ENCODE data around the gene FBXL7. TPM values are rescaled to one million over a fixed set of nuclear protein-coding genes. Genes with fewer than 3 reads are reported as not detected.

Gene FBXL7
- polyA plus RNA-seq, 3 donors, result not detected

DNA sequence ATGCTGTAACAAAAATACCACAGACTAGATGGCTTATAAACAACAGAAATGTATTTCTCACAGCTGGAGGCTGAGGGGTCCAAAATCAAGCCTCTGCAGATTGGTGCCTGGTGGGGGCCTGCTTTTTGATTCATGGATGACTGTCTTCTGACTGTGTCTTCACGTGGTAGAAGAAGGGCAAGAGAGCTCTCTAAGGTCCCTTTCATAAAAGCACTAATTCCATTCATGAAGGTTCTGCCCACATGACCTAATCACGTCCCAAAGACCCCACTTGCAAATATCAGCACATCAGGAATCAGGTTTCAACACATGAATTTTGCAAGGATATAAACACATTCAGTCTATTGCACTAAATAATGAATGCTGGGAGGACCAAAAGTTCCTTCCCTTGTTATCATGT, 401.2 kb downstream of the FBXL7 start:
- Histone ChIP-seq H3K36me3 (replicated peaks in 1 of 2; ENCODE audit: control insufficient read depth in 1 of 2, insufficient read depth in 2 of 2, low read length in 2 of 2) (no peaks in the 10 kb centered on the region), H4K20me1 (ENCODE audit: insufficient read depth, low read length) (no peaks in the 10 kb centered on the region), H3K9me3 (replicated peaks in 1 of 2; ENCODE audit: control insufficient read depth in 1 of 2, insufficient read depth in 1 of 2, low read length in 2 of 2) (peaks cover 18 to 35% of the 10 kb centered on the region in 2 donors), H3K4me1 (ENCODE audit: control insufficient read depth in 1 of 2, insufficient read depth in 2 of 2, low read length in 2 of 2) (no peaks in the 10 kb centered on the region), H3K27me3 (ENCODE audit: control insufficient read depth in 2 of 2, insufficient read depth in 2 of 2, low read length in 2 of 2) (no peaks in the 10 kb centered on the region), H3K4me3 (replicated peaks in 1 of 3; ENCODE audit: low read depth in 2 of 3, low read length in 3 of 3) (no peak overlapping the region), H3K9ac (ENCODE audit: insufficient read depth, low read length, poor library complexity, severe bottlenecking) (no peak overlapping the region), H3K79me2 (ENCODE audit: insufficient read depth, low read length) (no peaks in the 10 kb centered on the region), H2AFZ (ENCODE audit: insufficient read depth, low read depth, low read length, poor library complexity, severe bottlenecking) (no peak overlapping the region), H3K27ac (ENCODE audit: low read depth in 1 of 2, low read length in 2 of 2) (no peak overlapping the region), H3K4me2 (replicated peaks; ENCODE audit: extremely low read depth, low read length, poor library complexity, severe bottlenecking) (no peak overlapping the region)
- H3K4me1 Mint-ChIP-seq, result no peaks in the 10 kb centered on the region
- no peak overlapping the region for H3K4me3 Mint-ChIP-seq
- peaks cover 1 to 13% (median 7%) of the 10 kb centered on the region in 7 donors for H3K9me3 Mint-ChIP-seq
- TF ChIP-seq CTCF (IDR thresholded peaks at IDR 0.05), result no peak
- no peak for DNase-seq
- H3K36me3 Mint-ChIP-seq, result no peaks in the 10 kb centered on the region
- WGBS (ENCODE audit: insufficient coverage), result no CpG with 5 or more reads among the region's 2 CpGs
- no peak overlapping the region for H3K27ac Mint-ChIP-seq
- H3K27me3 Mint-ChIP-seq (ENCODE audit: low read depth in 3 of 3), result no peaks in the 10 kb centered on the region
- intact Hi-C loops (cut with micrococcal nuclease), result no loop called here

DNA sequence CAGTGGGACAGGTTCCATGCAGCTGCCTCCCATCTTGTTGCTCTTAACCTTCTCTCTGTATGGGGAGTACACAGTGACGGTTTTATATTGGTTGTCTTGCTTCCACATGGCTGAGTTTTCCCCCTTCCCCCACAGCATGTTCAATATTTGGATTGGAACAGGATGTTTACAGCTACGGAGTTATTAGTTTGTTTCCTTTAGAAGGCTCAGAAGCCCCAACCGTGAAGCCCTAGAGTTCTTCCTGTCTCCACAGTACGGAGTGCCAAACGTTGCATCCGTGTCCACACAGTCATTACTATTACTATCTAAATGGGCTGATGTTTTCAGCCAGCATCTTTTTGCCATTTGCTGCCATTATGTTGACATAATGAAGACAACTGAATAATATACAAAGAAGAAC, 402.1 kb downstream of the FBXL7 start:
- 20% methylated on average over 1 of the region's 6 CpGs for WGBS (ENCODE audit: insufficient coverage)
- no peaks in the 10 kb centered on the region for H3K4me1 Mint-ChIP-seq
- H3K27ac Mint-ChIP-seq, result no peak overlapping the region
- no peaks in the 10 kb centered on the region for H3K4me1 ChIP-seq (ENCODE audit: control insufficient read depth in 1 of 2, insufficient read depth in 2 of 2, low read length in 2 of 2)
- no peaks in the 10 kb centered on the region for H4K20me1 ChIP-seq (ENCODE audit: insufficient read depth, low read length)
- H3K79me2 ChIP-seq (ENCODE audit: insufficient read depth, low read length), result no peaks in the 10 kb centered on the region
- H3K4me3 ChIP-seq (replicated peaks in 1 of 3; ENCODE audit: low read depth in 2 of 3, low read length in 3 of 3), result no peak overlapping the region
- H3K36me3 Mint-ChIP-seq, result no peaks in the 10 kb centered on the region
- no peaks in the 10 kb centered on the region for H3K36me3 ChIP-seq (replicated peaks in 1 of 2; ENCODE audit: control insufficient read depth in 1 of 2, insufficient read depth in 2 of 2, low read length in 2 of 2)
- no peak overlapping the region for H3K27ac ChIP-seq (ENCODE audit: low read depth in 1 of 2, low read length in 2 of 2)
- peaks cover 1 to 11% (median 6%) of the 10 kb centered on the region in 7 donors for H3K9me3 Mint-ChIP-seq
- no peak overlapping the region for H3K4me2 ChIP-seq (replicated peaks; ENCODE audit: extremely low read depth, low read length, poor library complexity, severe bottlenecking)
- H3K27me3 Mint-ChIP-seq (ENCODE audit: low read depth in 3 of 3), result no peaks in the 10 kb centered on the region
- no peak overlapping the region for H3K4me3 Mint-ChIP-seq
- H3K9me3 ChIP-seq (replicated peaks in 1 of 2; ENCODE audit: control insufficient read depth in 1 of 2, insufficient read depth in 1 of 2, low read length in 2 of 2), result peaks cover 11 to 30% of the 10 kb centered on the region in 2 donors
- no peak overlapping the region for H2AFZ ChIP-seq (ENCODE audit: insufficient read depth, low read depth, low read length, poor library complexity, severe bottlenecking)
- TF ChIP-seq CTCF (IDR thresholded peaks at IDR 0.05), result no peak
- intact Hi-C loops (cut with micrococcal nuclease), result no loop called here
- H3K27me3 ChIP-seq (ENCODE audit: control insufficient read depth in 2 of 2, insufficient read depth in 2 of 2, low read length in 2 of 2), result no peaks in the 10 kb centered on the region
- H3K9ac ChIP-seq (ENCODE audit: insufficient read depth, low read length, poor library complexity, severe bottlenecking), result no peak overlapping the region
- no peak for DNase-seq

Data from CD14-positive monocyte (primary cell).